DMS53 treated with DMSO at 0.1 percent for 48 hours (cell line): Measurements from ENCODE around the gene GRAMD2A.
A peak's percentile ranks its signal among the peaks of the same experiment; 100 is the strongest.

ENCODE experiments used
- DNase-seq: peaks from one replicate; lab custom pipeline; 2025; ENCODE audit not compliant: unreplicated experiment; lab: John Stamatoyannopoulos, UW

GRAMD2A gene

DNA sequence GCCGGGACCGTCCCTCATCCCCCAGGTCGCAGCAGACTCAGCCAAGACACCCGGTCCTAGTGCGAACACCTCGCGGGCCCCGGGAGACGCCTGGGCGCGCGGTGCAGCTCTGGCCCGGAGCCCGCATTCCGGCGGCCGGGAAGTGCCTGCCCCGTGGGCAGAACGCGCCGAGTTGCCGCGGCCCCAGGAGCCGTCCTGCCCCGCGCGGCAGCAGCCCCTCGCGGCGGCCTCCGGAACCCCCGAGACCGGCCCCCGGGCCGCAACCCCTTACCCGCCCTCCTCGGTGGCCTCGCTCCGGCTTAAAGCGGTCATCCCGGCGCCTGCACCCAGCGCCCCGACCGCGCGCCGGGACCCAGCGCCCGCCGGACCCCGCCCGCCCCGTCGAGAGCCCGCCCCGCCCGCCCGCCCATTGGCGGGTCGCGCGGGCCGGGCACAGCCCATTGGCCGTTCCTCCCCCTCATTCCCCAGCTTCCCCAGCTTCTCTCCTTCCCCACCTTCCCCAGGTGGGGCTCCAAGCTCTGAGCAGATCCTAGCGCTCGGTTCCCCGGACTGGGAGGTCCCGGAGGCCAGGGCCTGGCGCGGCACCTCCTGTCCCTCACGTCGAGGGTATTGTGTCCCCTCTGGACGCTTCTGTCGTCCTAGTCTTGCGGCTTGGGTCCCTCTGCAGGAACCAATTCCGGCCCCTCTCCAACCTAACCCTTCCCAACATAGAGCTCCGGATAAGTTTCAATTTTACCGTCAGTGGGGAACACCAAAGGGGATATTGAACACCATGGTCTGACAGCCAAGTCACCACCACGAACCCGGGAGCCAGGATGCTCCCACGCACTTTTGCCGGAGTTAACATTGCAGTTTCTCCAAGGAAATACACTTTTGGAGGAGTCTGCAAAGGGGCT is at the start of gene GRAMD2A:
GRAMD2A (minus strand) TSS at position 328 of the 896 bp plus-strand sequence.
- peak; percentile 43 for DNase-seq

DNA sequence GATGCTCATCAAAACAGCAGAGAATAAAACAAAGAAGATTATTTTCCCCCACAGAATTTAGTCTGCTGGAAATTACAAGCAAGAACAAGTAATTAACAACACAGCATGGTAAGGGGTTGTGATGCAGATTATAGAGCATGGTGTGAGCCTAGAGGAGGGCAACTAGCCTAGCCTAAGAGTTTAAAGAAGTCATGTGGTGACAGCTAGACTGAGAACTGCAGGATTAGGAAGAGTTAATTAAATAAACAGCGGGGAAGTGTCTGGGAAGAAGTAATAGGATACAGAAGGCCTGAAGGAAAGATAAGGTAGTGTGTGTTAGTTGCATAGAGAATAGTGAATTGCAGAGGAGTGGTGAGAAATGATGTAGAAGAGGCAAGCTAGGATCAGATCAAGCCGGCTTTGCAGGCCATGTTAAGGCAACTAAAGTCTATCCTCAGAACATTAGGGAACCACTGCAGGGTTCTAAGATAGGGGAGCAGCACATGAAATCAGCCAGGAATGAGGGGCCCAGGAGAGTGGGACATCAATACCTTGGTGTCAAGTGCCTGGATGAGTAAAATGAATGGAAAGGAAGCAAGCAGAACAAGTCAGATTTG is 45.3 kb upstream of the GRAMD2A start:
- no peak for DNase-seq

DNA sequence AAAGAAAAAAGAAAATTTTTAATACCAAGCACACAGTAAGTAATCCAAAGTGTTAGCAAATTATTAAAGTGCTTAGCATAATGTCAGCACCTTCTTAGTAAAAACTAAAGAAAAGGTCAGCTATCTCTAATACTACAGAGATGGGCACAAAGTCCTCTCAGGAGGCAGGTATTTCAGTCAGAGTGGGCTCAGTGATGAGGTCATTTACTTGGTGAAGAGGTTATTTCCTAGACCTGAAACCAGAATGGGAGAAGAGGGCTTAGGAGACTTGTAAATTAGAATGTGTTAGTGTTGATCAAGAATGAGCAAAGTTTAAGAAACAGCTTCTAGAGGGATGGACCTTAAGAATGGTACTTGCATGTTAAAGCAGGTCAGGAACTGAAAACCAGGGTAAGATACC is 42.1 kb upstream of the GRAMD2A start:
- no peak for DNase-seq

DNA sequence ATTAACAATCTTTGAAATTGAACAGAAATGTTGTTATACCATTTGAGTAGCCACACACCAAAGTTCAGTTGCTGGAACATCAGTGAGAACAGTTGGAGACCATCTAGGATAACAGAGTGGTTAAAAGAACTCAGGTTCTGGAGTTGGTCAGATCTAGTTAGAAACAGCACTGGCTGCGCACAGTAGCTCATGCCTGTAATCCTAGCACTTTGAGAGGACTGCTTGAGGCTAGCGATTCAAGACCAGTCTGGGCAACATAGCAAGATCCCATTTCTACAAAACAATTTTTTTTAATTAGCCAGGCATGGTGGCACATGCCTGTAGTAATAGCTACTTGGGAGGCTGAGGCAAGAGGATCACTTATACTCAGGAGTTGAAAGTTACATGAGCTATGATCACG is 41.0 kb upstream of the GRAMD2A start:
- DNase-seq = no peak

DNA sequence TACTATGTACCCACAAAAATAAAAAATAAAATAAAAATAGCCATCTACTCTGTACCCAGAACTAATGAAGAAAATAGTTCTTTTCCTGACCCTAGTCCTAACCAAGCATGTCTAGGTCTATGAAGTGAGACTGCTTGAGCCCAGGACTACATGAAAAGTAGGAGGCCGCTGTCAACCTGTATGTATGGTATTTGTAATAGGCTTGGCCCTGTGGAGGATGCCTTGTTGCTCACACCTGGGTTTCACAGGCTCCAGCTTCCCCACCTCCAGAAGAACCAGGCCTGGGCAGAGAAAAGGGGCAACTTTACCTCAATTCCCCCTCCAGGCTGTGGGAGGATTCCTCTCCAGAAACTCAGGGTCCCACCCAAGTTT is 40.3 kb upstream of the GRAMD2A start:
- DNase-seq = no peak

DNA sequence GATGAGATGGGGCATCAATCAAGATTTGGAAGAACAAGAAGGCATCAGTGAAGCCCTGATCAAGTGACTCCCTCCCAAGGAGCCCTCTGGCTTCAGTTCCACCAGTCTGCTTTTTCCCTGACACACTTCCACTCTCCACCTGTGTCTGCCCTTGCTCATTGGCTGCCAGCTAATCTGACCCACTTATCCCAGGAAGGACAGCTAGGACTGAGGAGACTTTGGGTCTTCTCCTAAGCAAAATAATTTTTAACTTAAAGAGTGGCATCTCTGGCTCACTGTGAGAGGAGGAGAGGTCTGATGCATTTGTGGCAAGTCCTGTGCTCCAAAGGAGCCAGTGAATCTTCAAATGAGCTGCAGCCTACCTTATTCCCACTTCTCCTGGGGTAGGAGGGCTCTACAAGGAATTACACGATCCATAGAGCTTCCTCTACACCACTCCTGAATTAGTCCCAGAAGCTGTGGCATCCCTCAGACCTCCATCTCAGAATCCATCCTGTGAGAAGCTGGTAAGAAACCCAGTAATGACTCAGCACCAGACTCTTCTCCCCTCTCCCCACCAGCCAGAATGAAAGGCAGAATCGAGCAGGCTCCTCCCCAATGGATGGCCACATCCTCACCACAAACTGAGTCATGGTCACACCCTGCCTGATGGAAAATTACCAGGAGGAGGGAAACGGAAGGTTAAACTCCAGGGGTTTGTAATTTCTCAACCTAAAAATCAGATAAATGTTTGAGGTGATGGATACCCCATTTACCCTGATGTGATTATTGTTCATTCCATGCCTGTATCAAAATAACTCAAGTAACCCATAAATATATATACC is 39.7 kb upstream of the GRAMD2A start:
- DNase-seq = peak; percentile 33

DNA sequence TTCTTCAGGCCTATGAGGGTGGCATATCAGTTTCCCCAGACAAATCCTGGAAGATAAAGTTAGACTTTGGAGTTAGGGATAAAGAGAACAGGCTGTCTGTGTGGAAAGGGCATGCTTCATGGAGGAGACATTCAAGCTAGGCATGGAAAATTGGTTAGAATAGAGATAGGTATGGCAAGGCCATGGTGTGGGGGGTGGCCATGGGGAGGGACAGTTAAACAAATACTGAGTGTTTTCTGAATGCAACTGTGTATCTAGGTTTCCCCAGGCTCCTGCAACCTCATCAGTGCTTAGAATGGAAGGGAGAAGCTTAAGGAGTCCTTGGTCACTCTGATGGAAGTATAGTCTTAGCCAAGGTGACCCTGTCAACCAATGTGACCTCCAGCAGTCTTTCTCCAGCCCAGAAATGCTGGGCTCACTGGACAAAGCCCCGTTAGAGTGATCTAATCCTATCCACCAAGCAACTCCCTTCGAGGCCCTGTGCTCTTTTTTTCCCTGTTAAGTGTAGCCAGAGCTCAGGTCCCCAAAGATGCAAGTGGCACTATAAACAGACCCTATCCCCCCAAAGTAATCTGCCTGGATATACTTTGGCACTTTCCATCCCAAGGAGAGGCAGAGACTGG is 38.9 kb upstream of the GRAMD2A start:
- DNase-seq = no peak

DNA sequence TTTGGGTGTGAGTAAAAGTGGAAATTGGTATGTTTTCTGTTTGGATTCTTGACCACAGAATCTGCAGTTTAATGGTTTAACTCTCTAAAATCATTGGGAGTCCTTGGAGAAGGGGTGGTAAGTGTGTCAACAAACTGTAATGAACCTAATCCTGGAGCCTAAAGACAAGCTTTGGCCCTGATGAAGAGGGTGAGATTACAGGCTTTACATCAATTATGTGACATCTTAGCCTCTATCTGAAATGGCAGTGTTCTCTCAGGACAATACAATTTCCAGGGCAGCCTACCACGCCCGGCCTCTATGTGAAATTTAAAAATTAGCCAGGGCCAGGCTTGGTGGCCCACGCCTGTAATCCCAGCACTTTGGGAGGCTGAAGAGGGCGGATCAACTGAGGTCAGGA is 37.7 kb upstream of the GRAMD2A start:
- DNase-seq = no peak

DNA sequence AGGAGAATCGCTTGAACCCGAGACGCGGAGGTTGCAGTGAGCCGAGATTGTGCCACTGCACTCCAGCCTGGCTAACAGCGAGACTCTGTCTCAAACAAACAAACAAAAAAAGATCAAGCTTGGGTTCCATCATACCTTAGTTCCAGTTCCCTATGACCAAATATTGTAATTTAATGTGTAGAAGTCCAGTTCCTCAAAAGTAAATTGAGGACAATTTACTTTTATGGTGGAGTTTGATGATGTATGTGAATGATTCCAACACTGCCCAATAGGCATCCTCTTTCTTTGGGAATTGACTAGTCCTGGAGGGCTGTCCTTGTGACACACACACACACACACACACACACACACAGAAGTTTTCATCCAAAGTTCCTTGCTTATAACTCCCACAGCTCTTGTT is 36.2 kb upstream of the GRAMD2A start:
- DNase-seq = no peak

DNA sequence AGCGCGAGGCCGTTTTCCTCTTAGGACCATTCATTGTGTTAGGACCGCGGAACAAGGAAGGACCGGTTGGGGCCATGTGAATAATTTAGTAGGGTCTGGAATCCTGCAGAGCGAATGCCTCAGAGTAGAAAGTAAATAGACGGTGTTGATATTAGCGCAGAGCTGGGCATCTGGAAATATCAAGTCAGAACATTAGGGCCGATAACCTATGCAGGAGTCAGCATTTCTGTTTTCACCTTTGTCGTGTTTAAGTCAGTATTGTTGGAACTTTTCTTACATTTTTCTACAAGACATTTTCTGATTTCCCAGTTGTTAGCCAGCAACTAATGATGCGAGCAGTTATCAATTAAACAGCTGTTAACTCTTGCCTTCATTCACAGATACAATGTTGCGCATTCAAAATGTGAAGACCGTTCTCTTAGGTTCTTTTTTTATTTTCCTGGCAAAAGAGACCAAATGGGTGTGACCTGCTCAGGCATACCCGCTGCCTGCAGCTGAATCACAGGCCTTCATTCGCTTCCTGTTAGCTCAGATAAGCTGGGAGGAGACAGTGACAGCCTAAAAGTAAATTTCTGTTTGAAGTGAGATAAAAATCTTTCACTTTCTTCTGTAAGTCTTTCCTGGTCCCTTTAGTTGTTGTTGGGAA is 34.4 kb upstream of the GRAMD2A start:
- peak; percentile 53 for DNase-seq

DNA sequence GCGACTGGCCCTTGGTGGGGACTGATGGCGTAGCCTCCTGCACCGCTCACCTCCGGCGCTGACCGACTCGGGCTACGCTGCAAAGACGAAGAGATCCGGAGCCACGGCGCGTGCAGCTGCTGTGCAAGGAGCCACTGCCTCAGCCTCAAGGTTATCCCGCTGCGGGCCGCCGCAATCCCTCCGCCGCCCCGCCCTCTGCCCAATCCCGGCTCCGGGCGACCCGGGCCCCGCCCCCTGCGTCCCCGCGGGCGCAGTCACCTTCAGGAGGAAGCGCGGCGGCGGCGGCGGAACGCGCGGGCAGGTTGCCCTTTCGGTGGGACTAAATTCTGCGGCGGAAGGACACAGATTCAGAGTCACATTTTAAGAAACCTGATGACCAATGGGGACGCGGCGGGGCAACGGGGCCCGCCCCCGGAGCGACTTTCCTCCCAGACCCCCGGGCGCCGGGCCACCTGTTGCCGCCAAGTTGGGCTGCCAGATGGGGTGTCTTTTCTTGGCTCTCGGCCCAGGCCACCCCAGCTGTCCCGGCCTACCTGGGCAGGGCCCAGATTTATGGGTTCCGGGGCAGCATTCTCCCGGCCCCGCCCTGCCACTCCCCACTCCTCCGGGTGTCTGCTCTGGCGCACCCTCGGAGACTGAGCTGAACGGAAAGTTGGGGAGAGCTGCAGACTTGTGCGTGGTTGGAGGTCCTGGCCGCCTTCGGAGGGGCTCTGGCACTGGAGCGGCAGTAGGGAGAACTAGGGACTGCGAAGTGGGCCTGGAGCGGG is 33.7 kb upstream of the GRAMD2A start, which contains the start of gene PKM:
PKM (minus strand) TSS at position 125 of the 767 bp plus-strand sequence. CDS start 12,093 bp downstream, outside the sequence.
- DNase-seq = peak; percentile 88

DNA sequence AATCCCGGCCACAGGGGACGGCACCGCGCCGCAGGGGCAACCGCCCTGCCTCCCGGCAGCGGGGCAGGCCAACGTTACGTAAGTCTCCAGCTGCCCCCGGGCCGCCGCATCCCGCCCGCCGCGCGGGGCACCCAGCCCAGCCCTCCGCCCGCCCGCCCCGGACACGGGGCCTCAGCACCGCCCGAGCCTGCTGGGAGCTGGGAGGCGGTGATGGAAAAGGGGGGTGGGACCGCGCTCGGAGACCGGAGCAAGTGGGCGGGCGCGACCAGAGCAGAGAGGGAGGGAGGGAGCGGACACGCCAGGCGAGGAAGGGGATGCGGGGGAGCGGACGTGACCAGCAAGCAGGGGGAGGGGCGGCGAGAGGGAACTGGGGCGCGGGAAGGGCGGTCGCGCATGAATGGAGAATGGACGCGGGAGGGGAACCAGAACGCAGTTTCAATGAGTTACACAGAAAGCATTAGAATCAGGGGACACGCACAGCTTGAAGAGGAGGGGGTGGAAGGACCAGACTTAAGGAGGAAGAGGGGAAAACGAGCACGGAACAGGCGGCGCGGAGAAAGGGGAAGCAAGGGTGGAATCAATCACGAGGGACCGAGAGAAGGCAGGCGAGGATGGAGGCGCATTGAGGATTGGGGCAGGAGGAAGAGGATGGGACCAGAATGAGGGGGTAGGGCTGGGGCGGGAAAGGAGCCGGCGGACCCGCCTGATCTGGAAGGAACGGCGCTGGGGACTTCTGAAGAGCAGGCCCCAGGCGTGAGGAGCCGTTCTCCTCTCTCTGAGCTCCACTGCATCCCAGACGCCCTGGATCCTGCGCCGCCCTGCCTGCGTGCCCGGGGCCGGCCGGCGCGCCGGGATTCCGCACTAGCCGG is 32.8 kb upstream of the GRAMD2A start:
- peak; percentile 59 for DNase-seq

DNA sequence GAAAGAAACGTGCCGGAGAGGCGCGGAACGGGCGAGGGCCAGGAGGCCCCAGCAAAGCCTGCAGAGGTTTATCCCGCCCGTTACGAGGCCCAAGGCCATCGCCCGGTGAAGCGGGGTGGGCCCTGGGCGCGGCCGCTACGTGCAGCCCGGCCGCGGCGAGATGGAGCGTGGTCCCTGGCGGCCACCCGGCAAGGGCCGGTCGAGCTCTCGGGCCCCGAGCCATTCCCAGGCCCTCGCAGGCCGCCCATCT is 32.3 kb upstream of the GRAMD2A start:
- DNase-seq = no peak

DNA sequence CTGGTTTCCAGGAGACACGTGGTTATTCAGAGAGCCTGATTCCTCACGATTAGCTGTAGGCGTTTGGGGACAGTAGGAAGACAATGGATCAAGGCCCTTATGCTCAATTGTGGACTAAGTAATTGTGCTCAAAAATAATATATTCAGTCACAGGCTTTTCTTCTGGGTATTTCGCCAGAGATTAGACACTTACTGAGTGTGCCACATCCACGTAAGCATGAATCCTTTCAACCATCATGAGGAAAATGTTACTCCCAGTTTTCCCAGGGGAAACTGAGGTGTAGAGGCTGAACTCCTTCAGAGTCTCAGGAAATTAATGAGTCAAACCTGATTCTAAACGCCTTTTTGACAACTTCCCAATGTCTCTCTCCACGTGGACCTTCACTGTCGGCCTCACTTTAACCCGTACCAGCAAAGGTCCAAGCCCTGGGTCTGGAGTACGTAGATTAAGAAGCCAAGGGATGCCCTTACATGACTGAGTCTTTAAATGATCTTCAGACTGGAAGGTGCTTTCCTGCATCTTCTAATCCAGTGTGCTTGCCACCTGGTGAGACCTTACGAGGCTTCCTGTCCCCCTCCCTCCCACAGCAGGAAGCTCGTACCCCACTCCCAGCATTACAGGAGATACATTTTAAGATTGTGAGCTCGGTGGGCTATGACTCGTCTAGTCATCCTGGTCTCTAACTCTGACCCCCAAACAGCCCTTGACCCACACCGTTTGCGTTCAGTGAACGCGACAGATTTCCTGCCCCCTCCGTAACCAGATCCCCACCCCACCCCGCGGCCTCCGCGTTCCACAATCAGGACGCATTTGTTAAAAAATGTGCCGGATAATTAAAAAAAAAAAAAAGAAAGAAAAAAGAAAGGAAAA is 31.7 kb upstream of the GRAMD2A start:
- DNase-seq = no peak

DNA sequence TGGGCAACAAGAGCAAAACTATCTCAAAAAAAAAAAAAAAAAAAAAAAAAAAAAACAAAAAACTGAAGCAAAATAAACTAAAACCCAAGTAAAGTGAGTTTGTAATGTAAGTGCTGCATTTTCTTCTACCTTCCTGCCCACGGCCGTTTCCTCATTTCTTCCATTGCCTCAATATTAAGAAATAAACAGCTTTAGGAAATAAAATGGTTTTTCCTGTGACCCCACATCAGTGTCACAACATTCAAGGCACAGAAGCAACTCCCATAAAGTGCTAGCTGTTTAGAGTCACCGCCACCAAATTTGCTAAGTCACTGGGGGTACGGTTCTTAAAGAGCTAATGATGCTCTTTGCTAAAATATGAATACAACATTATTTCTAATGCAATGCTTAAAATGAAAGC is 30.1 kb upstream of the GRAMD2A start:
- DNase-seq = no peak

DNA sequence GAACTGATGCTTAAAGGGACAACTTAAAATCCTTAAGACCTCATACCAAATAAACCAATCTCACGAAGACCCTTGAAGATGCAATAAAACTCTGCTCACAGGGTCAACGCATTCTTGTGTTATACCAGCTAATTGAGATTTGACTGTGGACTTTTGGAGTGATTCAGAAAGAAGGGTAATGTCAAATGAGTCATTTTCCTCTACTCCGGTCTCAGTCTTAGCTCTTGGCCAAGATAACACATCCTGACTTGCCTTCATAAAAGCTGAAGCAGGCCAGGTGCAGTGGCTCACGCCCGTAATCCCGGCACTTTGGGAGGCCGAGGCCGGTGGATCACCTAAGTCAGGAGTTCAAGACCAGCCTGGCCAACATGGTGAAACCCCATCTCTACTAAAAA is 29.6 kb upstream of the GRAMD2A start:
- DNase-seq = no peak

DNA sequence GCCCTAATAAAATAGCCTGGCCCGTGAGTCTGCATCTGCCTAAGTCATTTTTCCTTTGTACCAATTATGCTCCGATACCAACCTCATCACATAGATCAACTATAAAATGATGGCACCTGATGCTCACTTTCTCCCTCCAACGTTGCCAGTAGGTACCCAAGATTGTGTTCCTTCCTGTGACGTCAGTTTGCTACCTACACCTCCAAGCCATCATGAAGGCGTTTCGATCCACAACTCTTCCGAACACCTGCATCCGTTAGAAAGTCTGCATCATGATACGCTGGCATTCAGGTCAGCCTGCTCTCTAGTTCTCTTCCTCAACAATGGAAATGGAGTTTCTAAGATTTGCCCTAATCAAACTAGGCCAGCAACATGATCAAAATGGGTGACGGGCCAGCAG is 25.7 kb upstream of the GRAMD2A start:
- no peak for DNase-seq

DNA sequence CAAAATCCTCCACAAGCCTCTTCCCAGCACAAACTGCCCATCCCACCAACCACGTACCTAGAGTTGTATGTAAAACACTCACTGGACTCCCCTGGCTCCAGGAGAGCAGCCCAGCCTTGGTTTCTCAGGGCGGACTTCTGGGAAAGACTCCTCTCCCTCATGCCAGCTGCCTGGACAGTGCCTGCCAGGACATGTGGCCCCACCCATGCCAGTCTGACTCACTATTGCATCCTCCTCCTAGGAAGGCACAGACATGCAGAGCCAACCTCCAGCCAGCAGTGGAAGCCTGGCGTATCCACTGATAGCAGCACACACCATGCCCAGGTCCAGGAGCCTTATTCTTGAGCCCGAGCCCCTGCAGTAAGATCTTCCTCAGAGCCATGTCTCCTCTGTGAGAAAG is 24.8 kb upstream of the GRAMD2A start:
- no peak for DNase-seq
